Osteocyte (in vitro differentiated cells): ENCODE measurements around the gene WDR70. TPM values are rescaled to one million over a fixed set of nuclear protein-coding genes. Genes with fewer than 3 reads are reported as not detected.

Experiments used
- DNase-seq: peaks from one replicate; pipeline ENCODE4 v3.0.0; 2021; ENCODE audit warnings: mixed read lengths; ENCODE audit not compliant: unreplicated experiment; ENCODE audit errors: extremely low spot score
- H3K27ac Mint-ChIP-seq: one replicate; pipeline ENCODE4 v1.8.0; 2021; ENCODE audit warnings: mild to moderate bottlenecking, mixed read lengths; ENCODE audit not compliant: unreplicated experiment
- H3K27me3 Mint-ChIP-seq: one replicate; pipeline ENCODE4 v1.8.0; 2021; ENCODE audit warnings: mixed read lengths; ENCODE audit not compliant: unreplicated experiment
- H3K36me3 Mint-ChIP-seq: one replicate; pipeline ENCODE4 v1.8.0; 2021; ENCODE audit warnings: mixed read lengths; ENCODE audit not compliant: unreplicated experiment
- H3K4me1 Mint-ChIP-seq: one replicate; pipeline ENCODE4 v1.8.0; 2021; ENCODE audit warnings: mixed read lengths; ENCODE audit not compliant: unreplicated experiment
- H3K4me3 Mint-ChIP-seq: one replicate; pipeline ENCODE4 v1.8.0; 2021; ENCODE audit warnings: mild to moderate bottlenecking, moderate library complexity, mixed read lengths; ENCODE audit not compliant: unreplicated experiment
- H3K9me3 Mint-ChIP-seq: one replicate; pipeline ENCODE4 v1.8.0; 2021; ENCODE audit warnings: mixed read lengths; ENCODE audit not compliant: unreplicated experiment
- total RNA-seq: library from RNA; stranded (reverse); gene quantifications from 2 replicates; pipeline ENCODE4 v1.2.1, GENCODE V29; 2021
- TF ChIP-seq, protein P1 (sequence below): fragments of 200-600 bp; sonication (generic); IDR thresholded peaks from 2 replicates; pipeline ENCODE4 v1.5.0; 2021; ENCODE audit warnings: antibody characterized with exemption, mild to moderate bottlenecking, moderate library complexity

The WDR70 gene
- total RNA-seq, 1 donor from 2014 or later: 35.4 TPM

DNA sequence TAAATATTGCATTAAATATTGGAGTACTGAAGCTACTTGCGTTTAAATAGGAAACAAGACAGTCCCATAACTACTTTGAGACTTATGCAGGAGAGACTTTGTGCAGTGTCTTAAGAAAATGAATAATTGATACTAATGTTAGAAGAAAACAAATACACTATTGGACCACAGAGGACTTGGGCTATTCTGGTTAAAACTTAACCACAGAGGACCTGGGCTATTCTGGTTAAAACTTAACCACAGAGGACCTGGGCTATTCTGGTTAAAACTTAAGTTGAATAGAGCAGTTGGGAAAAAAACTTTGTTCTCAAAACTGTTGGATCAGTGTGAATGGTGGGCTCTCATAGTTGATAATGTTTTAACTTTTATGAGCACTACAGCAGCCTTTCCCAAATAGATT, 141.7 kb downstream of the WDR70 start:
- H3K4me1 Mint-ChIP-seq: no peaks in the 10 kb centered on the region
- H3K9me3 Mint-ChIP-seq: peaks cover 21% of the 10 kb centered on the region
- no peaks in the 10 kb centered on the region for H3K27me3 Mint-ChIP-seq
- no peak for DNase-seq
- H3K27ac Mint-ChIP-seq: no peak overlapping the region
- TF ChIP-seq, protein P1, sequence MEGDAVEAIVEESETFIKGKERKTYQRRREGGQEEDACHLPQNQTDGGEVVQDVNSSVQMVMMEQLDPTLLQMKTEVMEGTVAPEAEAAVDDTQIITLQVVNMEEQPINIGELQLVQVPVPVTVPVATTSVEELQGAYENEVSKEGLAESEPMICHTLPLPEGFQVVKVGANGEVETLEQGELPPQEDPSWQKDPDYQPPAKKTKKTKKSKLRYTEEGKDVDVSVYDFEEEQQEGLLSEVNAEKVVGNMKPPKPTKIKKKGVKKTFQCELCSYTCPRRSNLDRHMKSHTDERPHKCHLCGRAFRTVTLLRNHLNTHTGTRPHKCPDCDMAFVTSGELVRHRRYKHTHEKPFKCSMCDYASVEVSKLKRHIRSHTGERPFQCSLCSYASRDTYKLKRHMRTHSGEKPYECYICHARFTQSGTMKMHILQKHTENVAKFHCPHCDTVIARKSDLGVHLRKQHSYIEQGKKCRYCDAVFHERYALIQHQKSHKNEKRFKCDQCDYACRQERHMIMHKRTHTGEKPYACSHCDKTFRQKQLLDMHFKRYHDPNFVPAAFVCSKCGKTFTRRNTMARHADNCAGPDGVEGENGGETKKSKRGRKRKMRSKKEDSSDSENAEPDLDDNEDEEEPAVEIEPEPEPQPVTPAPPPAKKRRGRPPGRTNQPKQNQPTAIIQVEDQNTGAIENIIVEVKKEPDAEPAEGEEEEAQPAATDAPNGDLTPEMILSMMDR: no peak
- H3K4me3 Mint-ChIP-seq: no peak overlapping the region
- peaks cover 35% of the 10 kb centered on the region for H3K36me3 Mint-ChIP-seq

DNA sequence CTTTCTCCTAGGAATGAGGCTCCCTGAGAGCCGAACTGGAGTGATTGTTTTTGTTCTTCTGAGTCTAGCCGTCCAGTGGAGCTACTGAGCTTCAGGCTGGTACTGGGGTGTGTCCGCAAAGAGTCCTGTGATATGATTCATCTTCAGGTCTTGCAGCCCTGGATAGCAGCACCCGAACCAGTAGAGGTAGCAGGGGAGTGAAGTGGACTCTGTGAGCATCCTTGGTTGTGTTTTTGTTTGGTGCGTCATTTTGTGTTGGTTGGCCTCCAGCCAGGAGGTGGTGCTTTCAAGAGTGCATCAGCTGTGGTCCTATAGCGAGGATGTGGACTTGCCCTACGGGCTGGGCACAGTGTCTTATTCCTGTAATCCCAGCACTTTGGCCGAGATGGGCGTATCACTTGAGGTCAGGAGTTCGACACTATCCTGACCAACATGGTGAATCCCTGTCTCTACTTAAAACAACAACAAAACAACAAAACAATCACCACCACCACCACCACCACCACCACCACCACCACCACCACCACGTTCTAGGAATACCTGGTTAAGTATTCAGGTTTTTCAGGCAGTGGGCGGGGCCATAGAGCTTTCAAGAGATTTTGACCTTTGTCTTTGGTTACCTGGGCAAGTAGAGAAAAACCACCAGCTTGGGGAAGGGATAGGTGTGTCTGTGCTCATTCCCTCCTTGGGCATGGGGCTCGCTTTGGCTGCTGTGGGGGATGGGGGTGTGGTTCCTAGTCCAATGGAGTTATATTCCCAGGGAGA, 154.0 kb downstream of the WDR70 start:
- Mint-ChIP-seq H3K4me1 (peaks cover 6% of the 10 kb centered on the region), H3K27me3 (no peaks in the 10 kb centered on the region), H3K9me3 (peaks cover 16% of the 10 kb centered on the region), H3K36me3 (peaks cover 13% of the 10 kb centered on the region), H3K27ac (no peak overlapping the region), H3K4me3 (no peak overlapping the region)
- no peak for DNase-seq
- TF ChIP-seq, protein P1: no peak

DNA sequence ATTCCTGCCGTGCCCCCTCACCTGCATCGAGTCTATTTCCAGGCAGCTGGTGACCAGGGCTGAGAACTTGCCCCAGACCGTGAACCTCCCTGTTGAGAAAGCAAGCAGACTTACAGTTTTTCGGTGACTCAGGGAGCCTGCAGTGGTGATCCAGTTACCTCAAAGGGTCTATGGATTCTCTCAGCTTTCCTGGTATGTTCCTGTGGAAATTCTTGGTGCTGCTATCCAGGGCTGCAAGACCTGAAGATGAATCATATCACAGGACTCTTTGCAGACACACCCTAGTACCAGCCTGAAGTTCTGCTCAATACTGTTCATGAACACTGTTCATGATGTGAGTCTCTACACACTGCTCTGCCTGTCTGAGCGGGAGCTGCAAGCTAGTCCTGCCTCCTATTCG, 154.7 kb downstream of the WDR70 start:
- DNase-seq: no peak
- Mint-ChIP-seq H3K4me3 (no peak overlapping the region), H3K27me3 (no peaks in the 10 kb centered on the region), H3K9me3 (peaks cover 13% of the 10 kb centered on the region), H3K36me3 (peaks cover 13% of the 10 kb centered on the region), H3K4me1 (peaks cover 6% of the 10 kb centered on the region), H3K27ac (no peak overlapping the region)
- TF ChIP-seq, protein P1: no peak

- H3K4me3 Mint-ChIP-seq: no peak overlapping the region
- no peaks in the 10 kb centered on the region for H3K9me3 Mint-ChIP-seq
- H3K27me3 Mint-ChIP-seq: no peaks in the 10 kb centered on the region
- H3K4me1 Mint-ChIP-seq: no peaks in the 10 kb centered on the region
- H3K36me3 Mint-ChIP-seq: peaks cover 10% of the 10 kb centered on the region
- H3K27ac Mint-ChIP-seq: no peak overlapping the region
- no peak for DNase-seq
- TF ChIP-seq, protein P1: no peak
Observed at GRCh38 chr5:37539459-37539858, 160.3 kb downstream of the WDR70 start.

GRCh38 chr5:37543216-37543615, 164.1 kb downstream of the WDR70 start:
- TF ChIP-seq, protein P1: no peak
- Mint-ChIP-seq H3K9me3 (no peaks in the 10 kb centered on the region), H3K4me1 (no peaks in the 10 kb centered on the region), H3K4me3 (no peak overlapping the region), H3K27ac (no peak overlapping the region), H3K36me3 (peaks cover 4% of the 10 kb centered on the region), H3K27me3 (no peaks in the 10 kb centered on the region)
- DNase-seq: no peak
